ENCODE results near the gene VPS26A.
"Not testable (repeated sequence)": the region's sequence is repeated elsewhere in the genome, so short reads cannot be mapped to it uniquely, and the experiment has no call there.

VPS26A gene

DNA sequence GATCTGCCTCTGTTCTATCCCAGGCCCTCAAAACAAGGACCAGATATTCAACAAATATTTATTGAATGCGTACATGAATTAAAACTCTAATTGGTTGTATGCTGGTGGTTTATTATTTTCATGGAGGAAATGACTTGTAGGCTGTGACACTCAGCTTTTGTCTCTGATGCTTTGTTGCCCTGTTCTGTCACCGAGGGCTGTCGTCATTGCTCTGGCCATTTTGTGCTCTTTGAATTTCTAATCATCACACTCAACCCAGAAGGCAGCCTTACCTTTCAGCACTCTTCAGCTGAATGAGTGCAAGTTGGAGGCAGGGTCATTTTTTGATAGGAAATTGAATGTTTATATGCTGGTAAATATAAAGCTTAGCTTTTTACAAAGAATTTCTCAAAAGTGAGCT, 21.5 kb upstream of the VPS26A start:
- no peak for DNase-seq (ENCODE audit: low read depth, low spot score)

DNA sequence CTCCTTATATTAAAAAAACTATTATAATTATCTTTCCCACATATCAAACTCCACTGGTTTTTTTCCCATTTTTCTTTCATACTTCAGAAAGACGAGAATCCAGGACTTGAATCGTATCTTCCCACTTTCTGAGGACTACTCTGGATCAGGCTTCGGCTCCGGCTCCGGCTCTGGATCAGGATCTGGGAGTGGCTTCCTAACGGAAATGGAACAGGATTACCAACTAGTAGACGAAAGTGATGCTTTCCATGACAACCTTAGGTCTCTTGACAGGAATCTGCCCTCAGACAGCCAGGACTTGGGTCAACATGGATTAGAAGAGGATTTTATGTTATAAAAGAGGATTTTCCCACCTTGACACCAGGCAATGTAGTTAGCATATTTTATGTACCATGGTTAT, 20.2 kb upstream of the VPS26A start:
- no peak for DNase-seq (ENCODE audit: low read depth, low spot score)

GRCh38 chr10:69104994-69105790, 18.8 kb upstream of the VPS26A start:
- no peak for DNase-seq (ENCODE audit: low read depth, low spot score)

- DNase-seq (ENCODE audit: low read depth, low spot score) = no peak
Measured at GRCh38 chr10:69107176-69107490, 16.8 kb upstream of the VPS26A start.

GRCh38 chr10:69107699-69108098, 16.3 kb upstream of the VPS26A start:
- DNase-seq (ENCODE audit: low read depth, low spot score) = no peak

DNA sequence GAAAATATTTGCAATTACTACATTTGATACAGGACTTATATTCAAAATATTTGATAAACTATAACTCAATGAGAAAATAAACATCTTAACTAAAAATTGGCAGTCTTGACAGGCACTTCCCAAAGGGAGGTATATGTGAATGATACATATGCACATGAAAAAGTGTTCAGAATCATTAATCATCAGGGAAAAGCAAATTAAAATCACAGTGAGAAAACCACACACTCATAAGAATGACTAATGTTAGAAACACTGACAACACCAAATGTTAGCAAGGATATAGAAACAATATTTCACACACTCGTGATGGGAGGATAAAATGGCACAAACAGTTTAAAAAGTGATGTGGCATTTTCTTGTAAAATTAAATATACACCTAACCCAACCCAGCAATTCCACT, 4.1 kb upstream of the VPS26A start:
- no peak for DNase-seq (ENCODE audit: low read depth, low spot score)

- DNase-seq (ENCODE audit: low read depth, low spot score) = no peak
Measured at GRCh38 chr10:69123306-69123746, 652 bp upstream of the VPS26A start.

DNA sequence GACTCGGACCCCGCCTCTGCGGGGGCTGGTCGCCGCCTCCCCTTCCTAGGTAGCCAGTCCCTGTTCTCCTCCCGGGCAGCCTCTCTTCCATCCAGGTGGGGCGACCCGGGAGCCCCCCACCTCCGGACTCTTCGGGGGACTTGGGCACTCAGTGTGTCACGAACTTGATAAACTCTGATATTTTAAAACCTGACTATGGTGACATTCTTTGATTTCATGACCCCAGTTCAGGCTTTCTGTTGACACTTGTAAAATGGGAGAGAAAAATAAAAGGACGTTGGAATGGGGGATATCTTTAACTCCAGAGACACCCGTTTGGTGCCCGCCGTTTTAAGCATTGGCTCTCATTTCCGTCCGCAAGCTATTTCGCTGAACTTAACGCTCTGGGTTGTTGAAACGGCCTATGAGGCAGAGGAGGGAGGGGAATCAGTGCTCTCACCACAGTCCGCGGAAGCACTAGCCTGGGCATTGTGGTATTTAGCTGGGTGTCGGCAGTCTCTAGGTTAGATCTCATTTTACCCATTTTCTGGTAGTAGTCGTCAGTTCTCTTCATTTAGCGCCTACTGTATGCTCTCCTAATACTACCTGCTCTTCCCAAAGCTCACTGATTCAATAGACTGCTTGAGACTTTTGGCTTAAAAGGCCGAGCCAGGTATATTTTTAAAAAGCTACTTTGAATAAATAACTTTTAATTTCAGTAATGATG, 738 bp downstream of the VPS26A start:
- DNase-seq (ENCODE audit: low read depth, low spot score) = peak; percentile 73

- DNase-seq (ENCODE audit: low read depth, low spot score) = no peak
Measured at GRCh38 chr10:69125554-69125953, 1.6 kb downstream of the VPS26A start.

DNA sequence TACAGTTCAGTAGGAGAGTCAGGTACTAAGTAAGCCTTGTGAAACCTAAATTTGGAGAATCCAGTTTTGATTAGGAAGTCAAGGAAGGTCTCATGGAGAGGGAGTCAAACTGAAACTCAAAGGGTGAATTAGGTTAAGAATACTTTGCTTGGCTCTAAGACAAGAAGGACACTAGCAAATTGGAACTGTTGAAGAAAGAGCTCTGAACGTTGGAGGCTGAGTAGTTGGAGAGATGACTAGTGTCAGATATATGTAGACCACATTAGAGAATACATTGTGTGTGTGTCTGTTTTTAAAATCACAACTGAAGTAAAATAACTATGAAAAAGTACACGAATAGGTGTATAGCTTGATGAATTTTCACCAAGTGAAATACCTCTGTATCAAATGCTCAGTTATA, 6.3 kb downstream of the VPS26A start:
- DNase-seq (ENCODE audit: low read depth, low spot score) = peak; percentile 37

DNA sequence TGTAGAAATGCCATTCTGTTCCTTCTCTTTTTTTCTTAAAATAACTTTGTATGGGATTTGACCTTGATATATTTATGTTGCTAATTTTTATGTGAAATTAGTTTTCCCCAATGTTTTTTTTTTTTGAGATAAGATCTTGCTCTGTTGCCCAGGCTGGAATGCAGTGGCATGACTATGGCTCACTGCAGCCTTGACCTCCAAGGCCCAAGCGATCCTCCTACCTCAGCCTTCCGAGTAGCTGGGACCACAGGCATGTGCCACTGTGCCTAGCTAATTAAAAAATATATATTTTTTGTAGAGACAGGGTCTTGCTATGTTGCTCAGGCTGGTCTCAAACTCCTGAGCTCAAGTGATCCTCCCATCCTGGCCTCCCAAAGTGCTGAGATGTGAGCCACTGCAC, 16.0 kb downstream of the VPS26A start:
- DNase-seq (ENCODE audit: low read depth, low spot score) = no peak

- DNase-seq (ENCODE audit: low read depth, low spot score) = no peak
Measured at GRCh38 chr10:69141304-69141703, 17.3 kb downstream of the VPS26A start.

- not testable (repeated sequence) for DNase-seq (ENCODE audit: low read depth, low spot score)
Measured at GRCh38 chr10:69142074-69142473, 18.1 kb downstream of the VPS26A start.

GRCh38 chr10:69142983-69143382, 19.0 kb downstream of the VPS26A start:
- no peak for DNase-seq (ENCODE audit: low read depth, low spot score)

DNA sequence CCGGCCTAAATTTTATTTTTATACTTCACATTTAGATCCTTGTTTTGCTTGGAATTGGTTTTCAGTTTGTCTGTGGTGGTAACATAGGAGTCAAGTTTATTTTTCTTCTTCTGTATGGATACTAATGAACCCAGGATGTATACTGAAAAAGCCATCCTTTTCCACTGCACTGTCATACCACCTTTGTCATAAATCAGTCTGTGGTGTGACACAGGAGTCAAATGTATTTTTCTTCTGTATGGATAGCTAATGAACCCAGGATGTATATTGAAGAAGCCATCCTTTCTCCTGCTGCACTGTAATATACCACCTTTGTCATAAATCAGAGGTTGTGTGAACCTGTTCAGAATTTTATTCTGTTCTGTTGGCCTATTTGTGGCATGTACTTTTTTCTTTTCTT, 21.4 kb downstream of the VPS26A start:
- no peak for DNase-seq (ENCODE audit: low read depth, low spot score)

GRCh38 chr10:69145864-69146263, 21.9 kb downstream of the VPS26A start:
- DNase-seq (ENCODE audit: low read depth, low spot score) = no peak

- DNase-seq (ENCODE audit: low read depth, low spot score) = no peak
Measured at GRCh38 chr10:69146759-69147158, 22.8 kb downstream of the VPS26A start.

- DNase-seq (ENCODE audit: low read depth, low spot score) = no peak
Measured at GRCh38 chr10:69151984-69152383, 28.0 kb downstream of the VPS26A start.

DNA sequence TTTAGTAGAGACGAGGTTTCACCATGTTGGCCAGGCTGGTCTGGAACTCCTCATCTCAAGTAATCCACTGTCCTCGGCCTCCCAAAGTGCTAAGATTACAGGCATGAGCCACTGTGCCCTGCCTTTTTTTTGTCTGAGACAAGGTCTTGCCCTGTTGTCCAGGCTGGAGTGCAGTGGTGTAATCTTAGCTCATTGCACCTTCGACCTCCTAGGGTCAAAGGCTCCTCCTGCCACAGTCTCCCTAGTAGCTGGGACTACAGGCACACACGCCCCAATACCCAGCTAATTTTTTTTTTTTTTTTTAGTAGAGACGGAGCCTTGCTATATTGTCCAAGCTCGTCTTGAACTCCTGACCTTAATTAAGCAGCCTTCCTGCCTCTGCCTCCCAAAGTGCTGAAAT, 29.2 kb downstream of the VPS26A start:
- DNase-seq (ENCODE audit: low read depth, low spot score) = no peak

DNA sequence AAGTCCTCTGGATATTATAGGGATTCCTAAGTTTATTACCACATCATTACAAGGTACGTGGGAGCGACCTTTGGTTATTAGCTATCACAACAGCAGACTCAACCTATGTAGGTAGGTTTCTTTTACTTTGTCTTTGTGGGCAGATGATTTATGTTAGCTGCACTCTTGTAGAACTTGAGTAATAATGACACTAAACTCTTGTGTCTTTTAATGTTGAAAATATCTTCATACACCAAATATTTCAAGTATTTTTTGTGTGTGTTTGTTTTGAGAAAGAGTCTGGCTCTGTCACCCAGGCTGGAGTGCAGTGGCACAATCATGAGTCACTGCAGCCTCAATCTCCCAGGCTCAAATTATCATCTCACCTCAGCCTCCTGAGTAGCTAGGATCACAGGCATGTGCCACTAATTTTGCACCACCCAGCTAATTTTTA, 36.8 kb downstream of the VPS26A start:
- DNase-seq (ENCODE audit: low read depth, low spot score) = peak; percentile 36

DNA sequence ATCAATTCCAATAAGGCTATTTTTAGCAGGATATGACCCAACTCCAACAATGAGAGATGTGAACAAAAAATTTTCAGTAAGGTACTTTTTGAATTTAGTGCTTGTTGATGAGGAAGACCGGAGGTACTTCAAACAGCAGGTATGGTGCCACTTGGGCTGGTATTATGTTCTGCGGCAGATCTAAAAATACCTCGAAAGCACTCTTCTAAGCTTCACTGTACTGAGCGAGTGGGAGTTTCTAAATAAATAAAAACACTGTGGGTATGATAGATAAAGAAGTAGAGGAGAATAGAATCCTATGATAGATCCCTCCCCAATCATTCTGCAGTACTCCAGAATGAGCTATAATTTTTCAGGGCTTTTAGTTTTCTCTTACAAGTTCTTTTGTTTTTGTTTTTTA, 44.5 kb downstream of the VPS26A start:
- DNase-seq (ENCODE audit: low read depth, low spot score) = no peak

DNA sequence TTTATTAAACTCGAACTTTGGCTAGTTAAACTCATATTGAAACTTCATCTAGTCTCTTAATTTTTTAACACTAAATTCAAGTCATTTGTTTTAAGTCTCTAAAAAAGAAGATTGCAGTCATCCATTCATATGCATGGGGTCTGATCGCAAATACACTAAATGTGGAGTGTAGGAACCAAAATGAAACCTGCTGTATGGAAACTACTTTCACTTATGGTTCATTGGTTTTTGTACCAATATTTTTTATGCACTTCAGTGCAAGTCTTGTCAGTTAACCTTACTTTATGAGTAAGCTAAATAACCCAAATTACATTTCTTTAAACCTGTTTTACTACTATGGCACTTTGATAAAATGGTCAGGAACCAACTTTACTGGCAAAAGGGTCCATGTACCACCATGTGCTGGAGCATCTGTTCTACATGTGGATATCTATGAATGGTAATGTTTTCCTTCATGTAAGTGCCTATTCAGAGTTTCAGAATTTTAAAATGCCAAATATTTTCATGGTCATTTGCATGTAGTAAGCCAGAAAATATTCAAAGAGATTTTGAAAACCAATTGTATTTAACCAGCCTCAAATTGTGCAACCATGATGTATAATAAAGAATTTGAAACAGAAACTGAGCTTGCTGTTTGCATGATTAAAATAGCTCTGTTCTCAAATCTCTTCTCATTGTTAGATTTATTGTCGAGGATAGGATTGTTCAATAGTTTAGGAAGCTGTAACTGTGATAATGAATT, 48.4 kb downstream of the VPS26A start:
- no peak for DNase-seq (ENCODE audit: low read depth, low spot score)

DNA sequence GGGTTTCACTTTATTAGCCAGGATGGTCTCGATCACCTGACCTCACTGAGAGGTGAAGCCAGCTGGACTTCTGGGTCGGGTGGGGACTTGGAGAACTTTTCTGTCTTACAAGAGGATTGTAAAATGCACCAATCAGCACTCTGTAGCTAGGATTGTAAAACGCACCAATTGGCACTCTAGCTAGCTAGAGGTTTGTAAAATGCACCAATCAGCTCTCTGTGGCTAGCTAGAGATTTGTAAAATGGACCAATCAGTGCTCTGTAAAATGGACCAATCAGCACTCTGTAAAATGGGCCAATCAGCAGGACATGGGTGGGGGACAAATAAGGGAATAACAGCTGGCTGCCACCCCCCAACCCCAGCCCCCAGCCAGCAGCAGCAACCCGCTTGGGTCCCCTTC, 51.3 kb downstream of the VPS26A start:
- DNase-seq (ENCODE audit: low read depth, low spot score) = not testable (repeated sequence)

Data from astrocyte of the hippocampus (primary cell).